Transverse colon (tissue), 4 donors: ENCODE data around the gene DDX54. TPM values are rescaled to one million over a fixed set of nuclear protein-coding genes. Genes with fewer than 3 reads are reported as not detected.

Experiments
- DNase-seq: peaks from one replicate; pipeline ENCODE4 v3.0.0-alpha.2; 2019
- H3K27ac ChIP-seq, 4 donors: fragments of 200-600 bp; sonication (generic); 2 replicates each; pipeline ENCODE4 v1.5.1; 2016 to 2018; ENCODE audit warnings: inconsistent platforms in 4 of 4
- H3K27me3 ChIP-seq: fragments of 200-600 bp; sonication (generic); 2 replicates; pipeline ENCODE4 v1.5.1; 2017; ENCODE audit warnings: inconsistent platforms
- H3K36me3 ChIP-seq, 4 donors: fragments of 200-600 bp; sonication (generic); 2 replicates each; pipeline ENCODE4 v1.5.1; 2017 to 2019; ENCODE audit warnings: inconsistent platforms in 4 of 4
- H3K4me1 ChIP-seq, 4 donors: fragments of 200-600 bp; sonication (generic); 2 replicates each; pipeline ENCODE4 v1.5.1; 2017 to 2020; ENCODE audit warnings: inconsistent platforms in 4 of 4
- H3K4me3 ChIP-seq, 4 donors: fragments of 200-600 bp; sonication (generic); 1 replicate in 1 of 4; 2 replicates in 3 of 4; pipeline versions ENCODE4 v1.5.1 to v1.6.1; 2017 to 2019; ENCODE audit warnings: inconsistent platforms in 4 of 4
- H3K9me3 ChIP-seq, 2 donors: fragments of 200-600 bp; sonication (generic); 2 replicates each; pipeline ENCODE4 v1.5.1; 2017 to 2019; ENCODE audit warnings: inconsistent platforms in 2 of 2
- CTCF ChIP-seq, 5 experiments: fragments of 200-600 bp in 3 of 5; fragments of 450-650 bp in 2 of 5; sonication (generic) in 3 of 5; IDR thresholded peaks; 1 replicate in 2 of 5; 2 replicates in 3 of 5; pipeline ENCODE4 v1.5.1; 2016 to 2017; ENCODE audit warnings: antibody characterized with exemption in 5 of 5, inconsistent platforms in 3 of 5, mild to moderate bottlenecking in 2 of 5, moderate library complexity in 1 of 5
- EP300 ChIP-seq: sonication (generic); formaldehyde crosslinking; IDR thresholded peaks from one replicate; pipeline ENCODE4 v1.6.1; 2017; ENCODE audit warnings: antibody characterized with exemption, low read depth
- POLR2A ChIP-seq: fragments of 450-650 bp; IDR thresholded peaks from one replicate; pipeline ENCODE4 v1.6.1; 2016; ENCODE audit warnings: antibody characterized with exemption, mild to moderate bottlenecking, moderate library complexity
- POLR2AphosphoS5 ChIP-seq, 3 donors: sonication (generic); formaldehyde crosslinking; IDR thresholded peaks; one replicate each; pipeline ENCODE4 v1.6.1; 2016; ENCODE audit warnings: antibody characterized with exemption in 3 of 3
- WGBS, 2 donors: methylation state at CpG; one replicate each; pipeline ENCODE4 v1.1.5; 2018; ENCODE audit warnings: low coverage in 1 of 2; 5-methylcytosine and 5-hydroxymethylcytosine counted together
- in situ Hi-C, 4 donors: fragments of 200-750 bp; cut with MboI; loops; one replicate each; pipeline versions ENCODE4 v1.15.0 to v1.15.1; 2017; ENCODE audit warnings: low sequenced_read_pairs in 3 of 4, low pct_ligation_motif_present in 1 of 4, low pct_unique_long_range_greater_than_20kb in 1 of 4
- intact Hi-C: fragments of 100-400 bp; cut with DNase I; formaldehyde crosslinking; loops from one replicate; pipeline ENCODE4 v1.15.1; 2023; ENCODE audit warnings: low total_unique reads
- total RNA-seq, 4 donors: library from RNA; depleted of rRNA; stranded (reverse); fragments of >200 nt; gene quantifications; one replicate each; pipeline ENCODE4 v1.1.0, GENCODE V29; 2016

Gene DDX54
- total RNA-seq, 4 donors from 2014 or later, result 60.7 to 96.1 (median 72.8) TPM

DNA sequence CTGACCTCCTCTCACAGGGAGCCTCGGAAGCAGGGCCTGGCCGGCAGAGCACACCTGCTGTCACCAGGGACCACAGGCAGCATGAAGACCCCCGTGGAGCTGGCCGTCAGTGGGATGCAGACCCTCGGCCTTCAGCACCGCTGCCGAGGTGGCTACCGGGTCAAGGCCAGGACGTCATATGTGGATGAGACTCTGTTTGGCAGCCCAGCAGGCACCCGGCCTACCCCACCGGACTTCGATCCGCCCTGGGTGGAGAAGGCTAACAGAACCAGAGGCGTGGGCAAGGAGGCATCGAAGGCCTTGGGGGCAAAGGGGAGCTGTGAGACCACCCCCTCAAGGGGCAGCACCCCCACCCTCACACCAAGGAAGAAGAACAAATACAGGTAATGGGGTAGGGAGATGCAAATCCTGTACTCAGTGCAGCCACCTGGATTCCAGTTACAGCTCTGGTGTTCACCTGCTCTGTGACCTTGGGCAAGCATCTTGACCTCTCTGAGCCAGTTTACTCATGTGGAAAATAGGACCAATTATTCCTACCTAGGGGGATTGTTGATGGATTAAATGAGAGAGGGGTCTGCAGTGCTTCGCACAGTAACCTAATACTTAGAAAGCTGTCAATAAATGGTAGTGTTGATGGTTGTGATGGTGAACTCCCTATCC, 1.5 kb upstream of the DDX54 start:
- WGBS, 2 donors, result 59 to 83% methylated on average over 1 to 16 of the region's 16 CpGs
- H3K27me3 ChIP-seq, result no peaks in the 10 kb centered on the region
- H3K36me3 ChIP-seq, result peaks cover 0 to 8% (median 1%) of the 10 kb centered on the region in 4 donors
- peak overlapping the region; percentile 1 to 100 (median 66) for H3K27ac ChIP-seq
- TF ChIP-seq POLR2AphosphoS5 (IDR thresholded peaks at IDR 0.05) (no peak), EP300 (no peak), POLR2A (no peak), CTCF (IDR thresholded peaks at IDR 0.05) (no peak)
- intact Hi-C loops, result no loop called here
- peaks cover 8 to 28% (median 26%) of the 10 kb centered on the region in 4 donors for H3K4me1 ChIP-seq
- DNase-seq, result peak; percentile 32
- in situ Hi-C loops, result loop anchor here in 1 of 4 donors (25.0 kb wide), 1 partner anchor 151 kb away; the partner anchor contains the start of gene SLC8B1
- H3K9me3 ChIP-seq, result no peaks in the 10 kb centered on the region
- H3K4me3 ChIP-seq, result peak overlapping the region in 1 of 4 donors; percentile 89

DNA sequence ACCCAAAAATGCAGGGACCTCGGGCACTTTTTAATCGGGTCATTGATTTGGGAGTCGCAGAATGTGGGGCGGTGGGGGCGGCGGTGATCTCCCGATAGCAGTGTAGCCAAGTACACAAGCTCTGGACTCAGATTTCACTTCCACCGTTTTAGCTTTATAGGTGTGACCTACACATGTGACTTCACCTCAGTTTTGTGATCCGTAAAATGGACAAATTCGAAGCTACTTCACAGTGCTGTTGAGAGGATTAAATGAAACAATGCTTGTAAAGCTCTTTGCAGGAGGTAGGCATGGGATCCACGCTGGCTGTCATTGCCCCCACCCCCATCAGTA, 721 bp upstream of the DDX54 start:
- TF ChIP-seq EP300 (no peak), POLR2A (no peak), POLR2AphosphoS5 (IDR thresholded peaks at IDR 0.05) (no peak), CTCF (IDR thresholded peaks at IDR 0.05) (no peak)
- Histone ChIP-seq H3K9me3 (no peaks in the 10 kb centered on the region), H3K27me3 (no peaks in the 10 kb centered on the region), H3K4me3 (peak overlapping the region; percentile 84 to 98 (median 92)), H3K36me3 (no peaks in the 10 kb centered on the region), H3K4me1 (peaks cover 8 to 28% (median 26%) of the 10 kb centered on the region in 4 donors), H3K27ac (peak overlapping the region; percentile 94 to 100 (median 97))
- in situ Hi-C loops, result loop anchor here in 1 of 4 donors (25.0 kb wide), 1 partner anchor 151 kb away; the partner anchor contains the start of gene SLC8B1
- intact Hi-C loops, result no loop called here
- no peak for DNase-seq
- WGBS, 2 donors, result 6% methylated on average over 11 of the region's 11 CpGs; no CpG with 5 or more reads in 1 of the 2 donors

DNA sequence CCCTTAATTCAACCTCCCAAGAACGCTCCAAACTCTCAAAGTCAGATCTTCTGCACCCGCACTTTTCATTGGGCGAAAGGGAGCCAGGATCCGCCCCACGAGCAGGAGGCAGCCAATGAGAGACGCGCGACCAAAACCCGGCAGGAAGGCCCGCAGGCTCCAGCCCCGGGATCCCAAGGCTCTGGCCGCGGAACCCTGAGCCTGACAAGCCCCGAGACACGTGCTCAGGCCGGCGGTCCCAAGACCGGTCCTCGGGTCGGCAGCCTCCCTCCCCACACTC, 438 bp downstream of the DDX54 start:
- DNase-seq, result peak; percentile 91
- Histone ChIP-seq H3K36me3 (peaks cover 0 to 9% (median 4%) of the 10 kb centered on the region in 4 donors), H3K9me3 (no peaks in the 10 kb centered on the region), H3K4me1 (peaks cover 8 to 28% (median 26%) of the 10 kb centered on the region in 4 donors), H3K27me3 (no peaks in the 10 kb centered on the region), H3K27ac (peak overlapping the region; percentile 94 to 100 (median 97)), H3K4me3 (peak overlapping the region; percentile 84 to 98 (median 92))
- intact Hi-C loops (no loop called here), in situ Hi-C loops (loop anchor here in 1 of 4 donors (25.0 kb wide), 1 partner anchor 152 kb away; the partner anchor contains the start of gene SLC8B1)
- TF ChIP-seq POLR2A, result no peak
- no peak for TF ChIP-seq EP300
- TF ChIP-seq POLR2AphosphoS5 (IDR thresholded peaks at IDR 0.05), result peak in 1 of 3 donors; percentile 56
- TF ChIP-seq CTCF (IDR thresholded peaks at IDR 0.05), result no peak
- 0% methylated on average over 20 of the region's 20 CpGs; no CpG with 5 or more reads in 1 of the 2 donors for WGBS, 2 donors

DNA sequence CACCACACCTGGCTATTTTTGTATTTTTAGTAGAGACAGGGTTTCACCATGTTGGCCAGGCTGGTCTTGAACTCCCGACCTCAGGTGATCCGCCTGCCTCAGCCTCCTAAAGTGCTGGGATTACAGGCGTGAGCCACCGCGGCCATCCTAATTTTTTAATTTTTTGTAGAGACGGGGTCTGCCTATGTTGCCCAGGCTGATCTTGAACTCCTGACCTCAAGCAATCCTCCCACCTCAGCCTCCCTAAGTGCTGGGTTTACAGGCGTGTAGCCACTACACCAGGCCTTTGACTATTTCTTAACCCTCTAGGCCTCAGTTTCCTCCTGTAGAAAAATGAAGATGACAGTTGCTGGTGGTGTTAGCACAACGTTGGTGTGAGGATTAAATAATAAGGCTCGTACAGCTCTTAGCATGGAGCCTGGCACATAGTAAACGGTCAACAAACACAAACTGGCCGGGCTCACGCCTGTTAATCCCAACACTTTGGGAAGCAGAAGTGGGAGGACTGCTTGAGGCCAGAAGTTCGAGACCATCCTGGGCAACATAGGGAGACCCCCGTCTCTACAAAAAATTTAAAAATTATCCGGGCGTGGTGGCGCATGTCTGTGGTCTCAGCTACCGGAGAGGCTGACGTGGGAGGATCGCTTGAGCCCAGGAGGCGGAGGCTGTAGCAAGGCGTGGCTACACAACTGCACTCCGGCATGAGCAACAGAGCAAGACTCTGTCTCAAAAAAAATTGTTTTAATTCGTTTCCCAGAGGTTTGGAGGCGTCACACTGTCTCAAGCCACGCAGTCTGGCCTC, 979 bp downstream of the DDX54 start:
- in situ Hi-C loops, result loop anchor here in 1 of 4 donors (25.0 kb wide), 1 partner anchor 153 kb away; the partner anchor contains the start of gene SLC8B1
- WGBS, 2 donors, result 27% methylated on average over 26 of the region's 26 CpGs; no CpG with 5 or more reads in 1 of the 2 donors
- intact Hi-C loops, result no loop called here
- TF ChIP-seq CTCF (IDR thresholded peaks at IDR 0.05) (no peak), POLR2AphosphoS5 (IDR thresholded peaks at IDR 0.05) (no peak), POLR2A (no peak), EP300 (no peak)
- Histone ChIP-seq H3K4me3 (peak overlapping the region; percentile 84 to 98 (median 92)), H3K36me3 (peaks cover 0 to 14% (median 7%) of the 10 kb centered on the region in 4 donors), H3K9me3 (no peaks in the 10 kb centered on the region), H3K4me1 (peaks cover 8 to 28% (median 26%) of the 10 kb centered on the region in 4 donors), H3K27me3 (no peaks in the 10 kb centered on the region), H3K27ac (peak overlapping the region; percentile 94 to 100 (median 97))
- DNase-seq, result no peak
